Activated CD4-positive, alpha-beta T cell treated with anti-CD3 and anti-CD28 coated beads, Interleukin-2, Interleukin-6, amounts not matched to agents 100 ng/mL and 50 ng/mL, durations not matched to agents 16 hours and 8 hours (primary cell): ENCODE data around the gene CNN2.

Experiments used
- DNase-seq: peaks from one replicate; pipeline ENCODE4 v3.0.0-alpha.2; 2020

Gene CNN2

GRCh38 chr19:996051-996838 lies 30.2 kb upstream of the CNN2 start:
- DNase-seq, result peak; percentile 56

DNA sequence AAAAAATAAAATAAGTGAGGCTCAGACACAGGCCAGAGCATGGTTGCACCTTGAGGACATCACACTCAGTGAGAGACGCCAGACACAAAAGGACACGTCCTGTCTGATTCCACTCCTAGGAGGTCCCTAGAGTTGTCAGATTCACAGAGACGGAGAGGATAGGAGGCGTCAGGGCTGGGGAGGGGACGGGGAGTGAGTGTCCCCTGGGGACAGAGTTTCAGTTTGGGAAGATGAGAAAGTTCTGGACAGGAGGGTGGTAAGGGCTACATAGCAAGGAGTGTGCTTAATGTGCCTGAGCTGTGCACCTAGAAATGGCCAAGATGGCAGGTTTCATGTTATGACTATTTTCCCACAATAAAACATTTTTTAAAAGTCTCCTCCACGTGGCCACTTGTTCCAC lies 28.3 kb upstream of the CNN2 start:
- no peak for DNase-seq

- no peak for DNase-seq
These were observed 27.1 kb upstream of the CNN2 start for GRCh38 chr19:999379-999719.

- peak; percentile 74 for DNase-seq
These were observed 26.3 kb upstream of the CNN2 start, which contains the start of gene GRIN3B for GRCh38 chr19:1000095-1000494. GRIN3B (plus strand) TSS chr19:1000419; CDS start chr19:1000438, 19 bp downstream.

- DNase-seq, result no peak
These were observed 25.5 kb upstream of the CNN2 start for GRCh38 chr19:1000591-1001537.

DNA sequence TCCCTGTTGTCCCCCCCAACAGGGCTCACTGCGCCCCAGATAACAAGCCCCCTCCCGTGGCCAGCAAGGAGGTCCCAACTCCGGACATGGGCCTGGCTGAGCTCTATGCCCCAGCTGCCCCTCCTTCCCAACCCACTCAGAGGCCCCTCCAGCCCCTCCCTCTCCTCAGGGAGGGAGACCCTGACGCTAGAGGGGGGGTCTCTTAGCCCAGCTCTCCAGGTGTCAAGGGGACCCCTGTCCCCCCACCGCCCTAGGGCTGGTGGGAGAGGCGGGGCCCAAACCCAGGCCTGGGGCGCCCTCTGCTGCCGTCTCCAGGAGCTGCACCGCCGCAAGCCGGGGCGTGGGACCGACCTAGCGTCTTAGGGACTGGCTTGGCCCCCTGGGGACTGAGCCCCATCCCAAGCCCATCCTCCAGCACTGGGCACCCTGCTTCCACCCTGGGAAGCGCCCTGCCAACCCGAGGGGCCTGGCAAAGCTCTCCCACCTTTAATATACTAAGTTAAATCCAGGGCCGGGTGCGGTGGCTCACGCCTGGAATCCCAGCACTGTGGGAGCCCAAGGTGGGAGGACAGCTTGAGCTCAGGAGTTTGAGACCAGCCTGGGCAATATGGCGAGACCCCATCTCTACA lies 24.8 kb upstream of the CNN2 start:
- DNase-seq, result peak; percentile 76

DNA sequence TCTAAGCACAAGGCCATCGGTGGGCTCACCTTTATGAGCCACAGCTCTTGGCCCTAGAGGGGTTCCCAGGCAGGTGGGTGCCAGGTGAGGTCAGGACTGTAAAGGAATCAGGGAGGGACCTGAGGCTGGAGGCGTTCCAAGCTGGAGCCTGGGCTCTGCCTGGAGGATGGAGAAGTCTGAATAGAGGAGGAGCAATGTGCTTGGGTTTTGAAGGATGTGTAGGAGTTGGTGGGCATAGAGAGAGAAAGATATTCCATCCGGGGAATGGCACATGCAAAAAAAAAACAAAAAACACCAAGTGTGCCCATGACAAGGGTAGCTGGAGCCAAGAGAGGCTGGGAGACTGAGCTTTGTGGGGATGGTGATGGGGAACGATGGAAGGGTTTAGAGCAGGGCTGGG lies 23.8 kb upstream of the CNN2 start:
- no peak for DNase-seq

DNA sequence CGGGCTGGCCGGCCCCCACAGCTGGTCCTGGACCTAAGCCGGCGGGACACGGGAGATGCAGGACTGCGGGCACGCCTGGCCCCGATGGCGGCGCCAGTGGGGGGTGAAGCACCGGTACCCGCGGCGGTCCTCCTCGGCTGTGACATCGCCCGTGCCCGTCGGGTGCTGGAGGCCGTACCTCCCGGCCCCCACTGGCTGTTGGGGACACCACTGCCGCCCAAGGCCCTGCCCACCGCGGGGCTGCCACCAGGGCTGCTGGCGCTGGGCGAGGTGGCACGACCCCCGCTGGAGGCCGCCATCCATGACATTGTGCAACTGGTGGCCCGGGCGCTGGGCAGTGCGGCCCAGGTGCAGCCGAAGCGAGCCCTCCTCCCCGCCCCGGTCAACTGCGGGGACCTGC lies 23.1 kb upstream of the CNN2 start:
- DNase-seq, result no peak

GRCh38 chr19:1004204-1004802 lies 22.1 kb upstream of the CNN2 start:
- no peak for DNase-seq

- no peak for DNase-seq
These were observed 21.4 kb upstream of the CNN2 start for GRCh38 chr19:1004803-1005664.

- no peak for DNase-seq
These were observed 19.6 kb upstream of the CNN2 start for GRCh38 chr19:1006711-1007398.

DNA sequence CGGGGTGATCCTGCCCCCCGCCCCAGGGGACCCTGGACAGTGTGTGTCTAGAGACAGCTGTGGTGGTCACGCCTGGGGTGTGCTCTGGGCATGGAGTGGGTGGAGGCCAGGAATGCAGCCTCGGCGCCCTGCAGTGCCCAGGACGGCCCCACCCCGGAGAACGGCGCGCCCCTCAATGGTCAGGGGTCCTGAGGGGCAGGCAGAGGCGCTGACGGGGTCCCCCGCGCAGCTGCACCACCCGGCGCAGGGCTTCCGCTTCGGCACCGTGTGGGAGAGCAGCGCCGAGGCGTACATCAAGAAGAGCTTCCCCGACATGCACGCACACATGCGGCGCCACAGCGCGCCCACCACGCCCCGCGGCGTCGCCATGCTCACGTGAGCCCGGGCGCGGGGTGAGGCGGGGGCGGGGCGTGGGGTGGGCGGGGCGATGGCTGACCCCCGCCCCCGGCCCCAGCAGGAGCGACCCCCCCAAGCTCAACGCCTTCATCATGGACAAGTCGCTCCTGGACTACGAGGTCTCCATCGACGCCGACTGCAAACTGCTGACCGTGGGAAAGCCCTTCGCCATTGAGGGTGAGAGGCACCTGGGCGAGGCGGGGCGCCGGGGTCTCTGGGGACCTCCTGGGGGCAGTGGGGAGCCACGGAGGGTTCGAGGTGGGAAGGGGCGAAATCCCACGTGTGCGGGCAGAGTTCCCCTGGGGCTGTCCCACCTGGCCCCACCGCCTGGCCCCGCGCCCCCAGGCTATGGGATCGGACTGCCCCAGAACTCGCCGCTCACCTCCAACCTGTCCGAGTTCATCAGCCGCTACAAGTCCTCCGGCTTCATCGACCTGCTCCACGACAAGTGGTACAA lies 18.8 kb upstream of the CNN2 start:
- DNase-seq, result no peak

DNA sequence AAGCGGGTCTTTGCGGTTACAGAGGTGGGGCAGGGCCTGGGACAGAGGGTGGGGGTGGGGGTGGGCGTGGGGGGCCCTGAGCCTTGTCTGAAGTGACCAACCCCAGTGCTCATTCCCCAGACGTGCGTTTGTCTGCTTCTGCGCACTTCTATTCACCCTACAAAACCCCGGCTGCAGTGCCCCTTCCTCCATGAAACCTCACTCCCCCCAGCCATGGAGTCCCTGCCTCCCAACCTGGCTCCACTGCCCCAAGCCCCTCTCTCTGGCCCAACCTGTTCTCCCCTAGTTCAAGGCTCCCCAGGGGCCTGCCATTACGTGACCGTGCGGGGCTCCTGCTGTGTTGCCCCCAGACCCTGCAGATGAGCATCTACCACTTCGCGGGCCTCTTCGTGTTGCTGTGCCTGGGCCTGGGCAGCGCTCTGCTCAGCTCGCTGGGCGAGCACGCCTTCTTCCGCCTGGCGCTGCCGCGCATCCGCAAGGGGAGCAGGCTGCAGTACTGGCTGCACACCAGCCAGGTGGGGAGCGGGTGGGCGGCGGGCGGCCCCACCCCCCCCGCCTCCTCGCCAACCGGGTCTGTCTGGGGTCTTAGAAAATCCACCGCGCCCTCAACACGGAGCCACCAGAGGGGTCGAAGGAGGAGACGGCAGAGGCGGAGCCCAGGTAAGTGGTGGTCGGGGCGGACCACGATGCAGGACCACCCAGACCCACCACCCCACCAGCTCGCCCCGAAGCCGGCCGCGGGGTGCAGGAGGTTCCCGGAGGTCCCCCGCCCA lies 18.0 kb upstream of the CNN2 start:
- no peak for DNase-seq

DNA sequence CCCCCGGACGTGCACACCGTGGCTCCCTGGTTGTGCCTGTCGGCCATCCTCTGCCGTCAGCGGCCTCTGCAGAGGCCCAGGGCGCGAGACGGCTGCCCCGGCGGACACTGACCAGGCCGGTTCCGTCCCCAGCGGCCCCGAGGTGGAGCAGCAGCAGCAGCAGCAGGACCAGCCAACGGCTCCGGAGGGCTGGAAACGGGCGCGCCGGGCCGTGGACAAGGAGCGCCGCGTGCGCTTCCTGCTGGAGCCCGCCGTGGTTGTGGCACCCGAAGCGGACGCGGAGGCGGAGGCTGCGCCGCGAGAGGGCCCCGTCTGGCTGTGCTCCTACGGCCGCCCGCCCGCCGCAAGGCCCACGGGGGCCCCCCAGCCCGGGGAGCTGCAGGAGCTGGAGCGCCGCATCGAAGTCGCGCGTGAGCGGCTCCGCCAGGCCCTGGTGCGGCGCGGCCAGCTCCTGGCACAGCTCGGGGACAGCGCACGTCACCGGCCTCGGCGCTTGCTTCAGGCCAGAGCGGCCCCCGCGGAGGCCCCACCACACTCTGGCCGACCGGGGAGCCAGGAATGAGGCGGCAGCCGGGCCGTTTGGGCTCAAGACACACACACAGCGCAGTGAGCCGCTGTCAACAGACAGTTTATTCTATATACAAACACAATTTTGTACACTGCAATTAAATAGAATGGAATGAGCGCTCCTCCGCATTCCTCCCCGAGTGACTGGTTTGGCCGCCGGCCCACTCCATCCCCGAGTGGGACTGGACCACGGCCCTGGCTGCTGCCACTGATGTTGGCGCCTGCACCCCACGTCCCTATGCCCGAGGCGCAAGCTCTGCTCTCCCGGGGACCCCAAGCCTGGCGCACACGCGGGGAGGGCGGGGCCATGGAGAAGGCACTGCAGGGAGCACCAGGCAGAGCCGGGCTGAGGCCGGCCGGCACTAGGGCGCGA lies 17.1 kb upstream of the CNN2 start:
- no peak for DNase-seq

- DNase-seq, result no peak
These were observed 16.3 kb upstream of the CNN2 start for GRCh38 chr19:1009981-1010538.

DNA sequence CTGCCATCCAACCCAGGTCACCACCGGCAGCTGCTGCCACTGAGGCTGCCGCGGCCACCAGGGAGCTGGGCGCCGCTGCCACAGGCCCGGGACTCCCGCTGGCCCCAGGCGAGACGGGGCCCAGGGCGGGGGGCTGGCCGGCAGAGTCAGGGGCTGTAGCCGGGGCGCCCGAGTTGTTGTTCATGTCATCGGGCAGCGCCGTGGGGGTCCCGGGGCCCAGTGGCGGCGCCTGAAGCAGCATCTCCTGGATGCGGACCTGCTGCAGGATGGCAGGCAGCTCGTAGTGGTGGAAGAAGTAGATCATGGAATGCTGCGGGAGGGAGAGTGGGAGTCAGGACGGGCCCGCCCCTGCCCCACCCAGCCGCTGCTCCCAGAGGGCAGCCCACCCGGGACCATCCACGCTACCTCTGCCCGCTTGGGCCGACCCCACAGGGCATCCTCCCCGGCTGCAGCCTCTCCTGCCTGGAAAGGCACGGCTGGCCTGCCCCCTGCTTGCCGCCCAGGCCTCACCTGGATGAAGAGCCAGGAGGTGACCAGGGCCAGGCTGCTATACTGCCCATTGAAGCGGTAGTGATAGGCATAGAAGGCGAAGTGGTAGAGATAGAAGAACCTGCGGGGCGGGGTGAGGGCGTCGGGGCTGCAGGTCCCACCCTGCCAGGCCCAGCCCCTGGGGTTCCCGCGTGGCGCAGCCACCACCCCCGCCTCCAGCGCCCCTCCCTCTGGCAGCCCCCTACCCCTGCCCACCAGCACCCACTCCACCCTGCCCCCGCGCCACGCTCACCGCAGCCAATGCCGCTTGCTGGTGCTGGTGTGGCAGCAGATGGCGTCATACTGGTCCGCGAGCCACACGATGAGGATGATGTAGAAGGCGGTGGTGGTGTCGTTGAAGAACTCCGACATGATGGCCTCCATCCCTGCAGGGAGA lies 15.6 kb upstream of the CNN2 start:
- DNase-seq, result no peak

- DNase-seq, result no peak
These were observed 14.5 kb upstream of the CNN2 start for GRCh38 chr19:1011831-1012333.
